HG02852 (cell line): ENCODE data around the gene MMS19.
"Not testable (repeated sequence)": the region's sequence is repeated elsewhere in the genome, so short reads cannot be mapped to it uniquely, and the experiment has no call there.

Source experiments
- ATAC-seq: cut with Tn5 transposase; IDR thresholded peaks from one replicate; pipeline ENCODE4 v1.9.1; 2021; ENCODE audit warnings: mild to moderate bottlenecking, moderate library complexity; ENCODE audit not compliant: unreplicated experiment

The MMS19 gene

DNA sequence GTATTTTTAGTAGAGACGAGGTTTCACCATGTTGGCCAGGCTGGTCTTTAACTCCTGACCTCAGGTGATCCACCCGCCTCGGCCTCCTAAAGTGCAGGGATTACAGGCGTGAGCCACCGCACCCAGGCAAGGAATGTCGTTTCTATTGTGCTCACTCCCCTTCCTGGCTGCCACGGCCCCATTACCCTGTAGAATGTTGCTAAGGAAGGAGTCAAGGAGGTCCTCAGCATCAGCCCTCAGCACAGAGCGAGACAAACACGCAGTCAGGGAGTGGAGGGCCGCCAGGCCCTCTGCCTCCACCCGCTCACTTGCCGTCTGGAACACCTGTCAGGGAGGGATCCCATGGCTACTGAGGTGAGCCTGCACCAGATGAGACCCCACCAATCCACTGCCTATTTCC lies 29.4 kb downstream of the MMS19 start:
- not testable (repeated sequence) for ATAC-seq

GRCh38 chr10:97468162-97468561 lies 30.1 kb downstream of the MMS19 start:
- no peak for ATAC-seq

DNA sequence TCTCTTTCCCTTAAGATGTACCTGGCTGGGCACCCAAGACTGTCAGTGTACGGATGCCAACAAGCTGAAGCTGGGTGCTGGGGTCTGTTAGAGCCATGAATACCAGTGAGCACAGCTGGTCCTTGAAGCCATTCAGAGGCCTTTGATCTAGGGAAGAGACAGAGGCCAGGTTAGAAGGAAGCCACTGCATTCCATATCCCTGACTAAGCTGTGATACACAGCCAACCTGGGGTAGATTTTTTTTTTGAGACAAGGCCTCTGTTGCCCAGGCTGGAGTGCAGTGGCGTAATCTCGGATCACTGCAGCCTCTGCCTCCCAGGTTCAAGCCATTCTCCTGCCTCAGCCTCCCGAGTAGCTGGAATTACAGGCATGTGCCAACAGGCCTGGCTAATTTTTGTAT lies 31.5 kb downstream of the MMS19 start:
- ATAC-seq: no peak

- ATAC-seq: no peak
These were observed 32.2 kb downstream of the MMS19 start for GRCh38 chr10:97465982-97466381.

DNA sequence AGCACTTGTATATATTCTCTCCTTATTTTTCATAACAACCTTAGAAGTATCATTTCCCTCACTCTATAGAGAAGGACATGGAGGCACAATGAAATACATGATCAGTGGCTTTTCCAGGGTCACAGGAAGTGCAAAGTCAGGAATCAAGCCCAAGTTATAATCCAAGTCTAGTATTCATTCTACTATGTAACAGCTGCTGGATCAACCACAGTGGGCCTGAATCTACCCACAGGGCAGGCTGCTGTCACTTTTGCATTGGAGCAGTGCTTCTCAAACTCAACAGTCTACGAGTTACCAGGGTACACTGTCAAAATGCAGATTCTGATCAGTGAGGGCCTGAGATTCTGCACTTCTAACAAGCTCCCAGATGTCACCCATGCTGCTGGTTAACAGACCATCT lies 34.0 kb downstream of the MMS19 start:
- ATAC-seq: no peak

DNA sequence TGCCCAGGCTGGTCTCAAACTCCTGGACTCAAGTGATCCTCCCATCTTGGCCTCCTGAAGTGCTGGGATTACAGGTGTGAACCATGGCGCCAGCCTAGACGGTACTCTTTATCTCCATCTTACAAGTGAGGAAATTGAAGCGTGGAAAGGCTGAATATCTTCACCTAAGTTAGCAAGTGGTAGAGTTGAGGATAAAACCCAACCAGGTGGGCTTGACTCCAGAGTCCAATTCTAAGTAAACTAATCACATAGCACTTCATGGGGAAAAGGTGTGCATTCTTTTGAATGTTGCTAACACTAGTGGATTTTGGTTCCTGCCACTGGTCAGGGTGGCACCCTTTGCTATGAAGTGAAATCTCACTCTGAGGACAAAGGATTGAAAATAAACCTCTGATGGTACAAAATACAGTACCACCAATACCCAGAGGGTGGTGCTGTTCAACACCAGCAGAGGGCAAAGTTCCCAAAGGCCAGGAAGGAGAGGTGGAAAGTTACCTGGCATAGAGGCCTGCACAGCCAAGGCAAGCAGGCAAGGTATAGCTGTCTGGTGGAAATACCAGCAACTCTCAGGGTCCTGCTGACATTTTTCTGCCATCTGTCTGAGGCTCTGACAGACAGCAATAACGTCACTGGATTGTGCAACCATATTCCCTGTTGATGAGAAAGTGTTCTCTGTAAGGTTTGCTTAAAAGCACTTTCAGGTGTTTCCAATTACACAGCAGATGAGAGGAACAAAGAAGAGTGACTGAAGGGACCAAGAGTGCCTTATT lies 34.7 kb downstream of the MMS19 start:
- ATAC-seq: no peak

DNA sequence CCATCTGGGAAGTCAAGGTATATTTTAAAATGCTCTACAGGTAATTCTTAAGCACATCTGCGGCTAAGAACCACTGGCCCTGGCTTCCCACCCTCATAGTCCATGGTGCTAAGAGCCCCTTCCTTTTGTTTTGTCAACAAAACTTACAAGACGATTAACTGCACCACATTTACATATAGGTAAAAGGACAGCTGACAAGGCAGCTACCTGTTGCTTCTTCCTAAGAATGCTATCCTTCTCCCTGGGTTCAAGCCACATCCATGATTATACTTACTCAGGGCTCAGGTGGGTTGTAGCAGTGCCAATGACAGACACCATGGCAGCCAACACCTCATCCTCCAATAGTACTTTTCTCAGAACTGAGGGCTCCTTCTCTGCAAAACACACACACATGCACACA lies 35.9 kb downstream of the MMS19 start:
- no peak for ATAC-seq

- no peak for ATAC-seq
These were observed 38.3 kb downstream of the MMS19 start for GRCh38 chr10:97459933-97460332.

GRCh38 chr10:97459111-97459510 lies 39.1 kb downstream of the MMS19 start:
- no peak for ATAC-seq

GRCh38 chr10:97456686-97457065 lies 41.5 kb downstream of the MMS19 start:
- no peak for ATAC-seq

GRCh38 chr10:97456034-97456685 lies 42.1 kb downstream of the MMS19 start:
- no peak for ATAC-seq

- ATAC-seq: no peak
These were observed 43.7 kb downstream of the MMS19 start for GRCh38 chr10:97454330-97455036.

GRCh38 chr10:97452352-97452751 lies 45.9 kb downstream of the MMS19 start:
- no peak for ATAC-seq

DNA sequence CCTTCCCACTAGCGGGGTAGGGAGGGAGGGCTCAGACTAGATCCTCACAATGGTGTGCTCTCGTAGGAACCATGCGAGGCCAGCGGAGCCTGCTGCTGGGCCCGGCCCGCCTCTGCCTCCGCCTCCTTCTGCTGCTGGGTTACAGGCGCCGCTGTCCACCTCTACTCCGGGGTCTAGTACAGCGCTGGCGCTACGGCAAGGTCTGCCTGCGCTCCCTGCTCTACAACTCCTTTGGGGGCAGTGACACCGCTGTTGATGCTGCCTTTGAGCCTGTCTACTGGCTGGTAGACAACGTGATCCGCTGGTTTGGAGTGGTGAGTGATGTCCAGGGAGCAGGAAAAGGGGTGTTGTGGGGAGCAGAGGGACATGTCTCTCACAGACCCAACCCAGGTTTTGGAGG lies 46.6 kb downstream of the MMS19 start:
- no peak for ATAC-seq

- no peak for ATAC-seq
These were observed 47.4 kb downstream of the MMS19 start for GRCh38 chr10:97450828-97451227.

- ATAC-seq: peak; percentile 92
These were observed 52.2 kb downstream of the MMS19 start, which contains the start of the genes EXOSC1 and ZDHHC16 for GRCh38 chr10:97445722-97446639. Gene EXOSC1 (minus strand): TSS chr10:97446006. CDS start chr10:97445985, 21 bp downstream. Gene ZDHHC16 (plus strand): TSS chr10:97446175. CDS start chr10:97451676, 5,501 bp downstream.

DNA sequence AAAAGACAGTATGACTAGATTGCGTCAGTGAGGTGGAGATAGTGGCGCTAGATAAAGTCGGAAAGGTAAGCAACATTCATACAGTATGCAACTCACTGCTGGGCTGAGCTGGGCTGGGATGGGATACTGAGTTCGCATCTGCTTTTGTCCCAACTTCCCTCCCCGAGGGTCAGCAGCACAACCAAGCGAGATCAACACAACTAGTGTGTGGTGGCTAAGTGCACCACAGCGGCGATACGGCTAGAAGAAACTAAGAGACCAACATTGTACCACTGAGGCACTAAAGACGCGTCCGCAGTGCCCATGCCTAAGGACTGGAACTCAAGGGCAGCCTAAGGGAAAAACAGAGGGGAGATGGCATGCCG lies 52.9 kb downstream of the MMS19 start:
- no peak for ATAC-seq

DNA sequence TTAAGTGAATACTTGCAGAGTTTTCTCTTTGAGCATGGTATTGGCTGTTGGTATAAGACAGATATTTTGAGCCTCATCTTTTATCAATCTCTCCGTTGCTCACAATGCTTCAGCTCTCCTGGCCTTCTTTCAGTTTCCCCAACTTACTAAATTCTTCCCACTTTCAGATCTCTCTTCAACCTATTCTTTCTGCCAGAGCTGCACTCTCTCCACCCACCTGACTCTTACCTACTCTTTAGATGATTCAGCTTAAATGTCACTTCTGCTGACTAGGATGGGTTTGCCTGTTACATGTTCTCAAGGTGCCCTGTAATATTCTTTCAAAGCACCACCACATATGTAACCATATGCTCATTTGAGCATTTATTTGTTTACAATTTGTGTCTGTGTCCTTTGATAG lies 54.0 kb downstream of the MMS19 start:
- ATAC-seq: no peak

DNA sequence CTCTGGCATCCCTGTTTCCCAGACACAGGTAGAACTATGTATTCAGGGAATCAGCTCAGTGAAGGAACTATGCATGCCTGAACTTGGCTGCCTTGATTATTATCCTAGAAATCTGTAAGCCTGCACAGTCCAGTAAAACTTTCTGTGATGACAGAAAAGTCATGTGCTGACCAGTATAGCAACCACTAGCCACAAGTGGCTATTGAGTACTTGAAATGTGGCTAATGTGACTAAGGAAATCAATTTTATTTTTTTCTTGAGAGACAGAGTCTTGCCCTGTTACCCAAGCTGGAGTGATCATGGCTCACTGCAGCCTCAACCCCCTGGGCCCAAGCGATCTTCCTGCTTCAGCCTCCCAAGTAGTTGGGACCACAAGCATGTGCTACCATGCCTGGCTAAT lies 55.9 kb downstream of the MMS19 start:
- no peak for ATAC-seq

- ATAC-seq: no peak
These were observed 63.0 kb downstream of the MMS19 start for GRCh38 chr10:97435211-97435610.

GRCh38 chr10:97434557-97434956 lies 63.7 kb downstream of the MMS19 start:
- no peak for ATAC-seq
